ENCODE results near the gene ERBB4. TPM values are rescaled to one million over a fixed set of nuclear protein-coding genes. Genes with fewer than 3 reads are reported as not detected.

The ERBB4 gene
- total RNA-seq, 1 donor from 2014 or later, result 10.2 TPM

DNA sequence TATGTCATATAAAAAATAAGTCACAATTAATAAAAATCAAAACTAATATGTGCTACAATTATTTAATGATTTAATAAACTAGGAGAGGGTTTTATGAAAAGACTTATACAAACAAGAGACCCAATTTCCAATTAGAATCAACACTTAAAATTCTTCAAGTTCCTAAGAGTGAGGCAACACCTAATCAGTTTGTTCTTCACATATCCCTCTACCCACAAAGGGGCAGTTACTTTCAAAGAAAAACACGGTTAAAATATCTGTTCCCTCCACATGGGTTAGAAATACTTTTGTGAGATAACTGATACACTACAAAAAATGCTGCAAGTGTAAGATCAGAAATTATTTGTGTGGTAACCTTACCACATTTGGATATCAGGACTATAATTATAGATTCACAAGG is 357.0 kb downstream of the ERBB4 start:
- Mint-ChIP-seq H3K4me3 (no peak overlapping the region), H3K9me3 (no peaks in the 10 kb centered on the region), H3K36me3 (ENCODE audit: low read depth) (no peaks in the 10 kb centered on the region), H3K27me3 (ENCODE audit: low read depth) (no peaks in the 10 kb centered on the region), H3K27ac (ENCODE audit: unreplicated experiment) (no peak overlapping the region), H3K4me1 (no peaks in the 10 kb centered on the region)
- no peak for DNase-seq (ENCODE audit: low read depth, low spot score)
- TF ChIP-seq, protein P1, sequence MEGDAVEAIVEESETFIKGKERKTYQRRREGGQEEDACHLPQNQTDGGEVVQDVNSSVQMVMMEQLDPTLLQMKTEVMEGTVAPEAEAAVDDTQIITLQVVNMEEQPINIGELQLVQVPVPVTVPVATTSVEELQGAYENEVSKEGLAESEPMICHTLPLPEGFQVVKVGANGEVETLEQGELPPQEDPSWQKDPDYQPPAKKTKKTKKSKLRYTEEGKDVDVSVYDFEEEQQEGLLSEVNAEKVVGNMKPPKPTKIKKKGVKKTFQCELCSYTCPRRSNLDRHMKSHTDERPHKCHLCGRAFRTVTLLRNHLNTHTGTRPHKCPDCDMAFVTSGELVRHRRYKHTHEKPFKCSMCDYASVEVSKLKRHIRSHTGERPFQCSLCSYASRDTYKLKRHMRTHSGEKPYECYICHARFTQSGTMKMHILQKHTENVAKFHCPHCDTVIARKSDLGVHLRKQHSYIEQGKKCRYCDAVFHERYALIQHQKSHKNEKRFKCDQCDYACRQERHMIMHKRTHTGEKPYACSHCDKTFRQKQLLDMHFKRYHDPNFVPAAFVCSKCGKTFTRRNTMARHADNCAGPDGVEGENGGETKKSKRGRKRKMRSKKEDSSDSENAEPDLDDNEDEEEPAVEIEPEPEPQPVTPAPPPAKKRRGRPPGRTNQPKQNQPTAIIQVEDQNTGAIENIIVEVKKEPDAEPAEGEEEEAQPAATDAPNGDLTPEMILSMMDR (conservative IDR thresholded peaks at IDR 0.05), result no peak

DNA sequence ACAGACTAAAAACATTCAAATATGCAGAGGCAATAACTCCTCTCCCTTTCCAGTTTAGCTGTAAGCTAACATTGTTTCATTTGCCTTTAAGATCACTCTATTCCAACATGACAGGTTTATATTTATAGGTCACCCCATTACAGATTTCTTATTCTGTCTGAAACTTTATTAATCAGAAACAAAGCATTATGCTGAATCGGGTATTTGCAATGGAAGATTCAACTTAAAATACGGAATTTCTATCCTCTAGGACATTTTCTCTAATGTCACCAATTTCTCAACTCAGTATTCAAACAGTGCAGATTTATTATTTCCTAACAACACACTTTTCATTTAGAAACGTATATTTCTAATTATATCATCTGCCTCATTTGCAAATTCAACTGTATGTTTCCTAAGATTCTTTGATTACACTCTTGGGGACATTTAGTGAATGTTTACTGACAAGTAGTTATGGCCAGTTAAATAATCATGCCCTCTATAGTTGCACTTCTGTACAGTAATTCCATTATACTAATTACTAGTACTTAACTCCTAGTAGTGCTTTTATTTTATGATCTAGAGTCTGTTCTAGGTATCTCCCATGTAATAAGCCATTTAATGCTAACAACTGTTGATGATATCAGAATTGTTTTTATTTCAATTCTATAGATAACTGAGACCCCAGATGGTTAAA is 358.1 kb downstream of the ERBB4 start:
- TF ChIP-seq, protein P1 (conservative IDR thresholded peaks at IDR 0.05), result no peak

DNA sequence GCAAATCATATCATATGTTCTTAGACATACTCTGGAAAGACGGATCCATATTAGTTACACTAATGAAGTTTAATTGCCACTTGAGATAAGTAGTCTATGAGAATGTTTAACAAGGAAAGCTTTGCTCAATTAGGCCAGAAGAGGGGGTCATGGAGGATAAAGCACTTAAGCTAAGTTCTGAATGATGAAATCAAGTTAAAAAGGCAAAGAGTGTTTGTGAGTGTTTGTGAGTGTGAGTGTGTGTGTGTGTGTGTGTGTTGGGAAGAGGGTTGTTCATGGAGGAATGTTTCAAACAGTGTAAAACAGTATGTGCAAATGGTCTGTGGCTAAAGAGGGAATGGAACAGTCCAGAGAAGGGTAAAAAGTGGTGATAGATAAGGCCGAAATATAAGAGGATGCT is 360.9 kb downstream of the ERBB4 start:
- Mint-ChIP-seq H3K4me3 (no peak overlapping the region), H3K9me3 (no peaks in the 10 kb centered on the region), H3K27ac (ENCODE audit: unreplicated experiment) (no peak overlapping the region), H3K27me3 (ENCODE audit: low read depth) (no peaks in the 10 kb centered on the region), H3K36me3 (ENCODE audit: low read depth) (peaks cover under 1% of the 10 kb centered on the region), H3K4me1 (peaks cover 22% of the 10 kb centered on the region)
- no peak for DNase-seq (ENCODE audit: low read depth, low spot score)
- TF ChIP-seq, protein P1 (conservative IDR thresholded peaks at IDR 0.05), result peak; percentile 16

More for the DNA sequence above, 358.1 kb downstream of the ERBB4 start:
- no peaks in the 10 kb centered on the region for H3K36me3 Mint-ChIP-seq (ENCODE audit: low read depth)
- H3K27ac Mint-ChIP-seq (ENCODE audit: unreplicated experiment), result no peak overlapping the region
- H3K9me3 Mint-ChIP-seq, result no peaks in the 10 kb centered on the region
- H3K4me3 Mint-ChIP-seq, result no peak overlapping the region
- H3K4me1 Mint-ChIP-seq, result no peaks in the 10 kb centered on the region
- no peak for DNase-seq (ENCODE audit: low read depth, low spot score)
- no peaks in the 10 kb centered on the region for H3K27me3 Mint-ChIP-seq (ENCODE audit: low read depth)

DNA sequence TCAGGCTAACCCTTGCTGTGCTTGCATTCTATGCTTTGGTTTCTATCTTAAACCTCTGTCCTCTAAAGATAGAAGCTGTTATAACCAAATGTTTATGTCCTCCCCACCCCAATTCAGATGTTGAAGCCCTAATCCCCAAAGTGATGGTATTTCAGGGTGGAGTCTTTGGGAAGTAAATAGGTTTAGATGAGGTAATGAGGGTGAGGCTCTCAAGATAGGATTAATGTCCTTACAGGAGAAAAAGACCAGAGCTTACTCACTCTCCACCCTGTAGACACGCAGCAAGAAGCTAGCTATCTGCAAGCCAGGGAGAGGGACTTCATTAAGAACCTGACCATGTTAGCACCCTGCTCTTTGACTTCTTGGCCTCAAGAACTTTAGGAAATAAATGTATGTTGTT is 362.5 kb downstream of the ERBB4 start:
- H3K27ac Mint-ChIP-seq (ENCODE audit: unreplicated experiment), result no peak overlapping the region
- H3K27me3 Mint-ChIP-seq (ENCODE audit: low read depth), result no peaks in the 10 kb centered on the region
- TF ChIP-seq, protein P1 (conservative IDR thresholded peaks at IDR 0.05), result no peak
- DNase-seq (ENCODE audit: low read depth, low spot score), result no peak
- peaks cover 10% of the 10 kb centered on the region for H3K9me3 Mint-ChIP-seq
- H3K4me3 Mint-ChIP-seq, result no peak overlapping the region
- peaks cover 14% of the 10 kb centered on the region for H3K36me3 Mint-ChIP-seq (ENCODE audit: low read depth)
- peaks cover 22% of the 10 kb centered on the region for H3K4me1 Mint-ChIP-seq

DNA sequence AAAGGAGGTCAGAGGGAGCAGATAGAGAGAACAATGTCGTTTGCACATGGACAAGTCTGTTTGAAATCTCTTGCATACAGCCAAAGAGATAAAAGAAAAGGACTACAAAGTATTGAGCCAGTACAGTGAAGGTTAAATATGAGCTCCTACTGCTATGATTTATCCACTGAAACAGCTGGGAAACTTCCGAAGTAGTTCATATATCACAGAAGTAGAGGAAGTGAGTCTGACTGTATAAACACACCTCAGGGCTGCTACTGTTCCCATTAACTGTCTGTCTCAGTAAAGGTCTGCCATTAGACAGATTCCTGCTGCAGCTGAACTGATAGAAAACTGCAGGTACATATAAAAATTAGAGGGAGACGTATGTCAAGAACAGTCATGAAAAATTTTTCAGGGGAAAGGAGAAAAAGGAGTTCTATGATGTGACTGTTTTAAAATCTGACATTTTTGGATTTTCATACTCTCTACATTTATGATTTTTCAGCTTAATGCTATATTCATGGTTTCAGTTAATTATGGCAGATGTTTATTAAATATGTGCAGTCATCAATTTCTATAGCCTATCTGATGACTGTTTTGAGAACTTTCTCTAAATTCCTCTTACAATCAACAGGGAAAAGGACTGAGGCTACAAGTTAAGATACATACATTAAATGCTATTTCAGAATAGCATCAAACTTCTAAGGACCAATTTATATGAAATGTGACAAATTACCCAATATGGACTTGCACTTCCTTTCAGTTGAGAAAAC is 364.7 kb downstream of the ERBB4 start:
- peaks cover 13% of the 10 kb centered on the region for H3K9me3 Mint-ChIP-seq
- H3K36me3 Mint-ChIP-seq (ENCODE audit: low read depth), result peaks cover 24% of the 10 kb centered on the region
- H3K4me3 Mint-ChIP-seq, result no peak overlapping the region
- no peak overlapping the region for H3K27ac Mint-ChIP-seq (ENCODE audit: unreplicated experiment)
- no peaks in the 10 kb centered on the region for H3K27me3 Mint-ChIP-seq (ENCODE audit: low read depth)
- H3K4me1 Mint-ChIP-seq, result peaks cover 22% of the 10 kb centered on the region
- DNase-seq (ENCODE audit: low read depth, low spot score), result no peak
- TF ChIP-seq, protein P1 (conservative IDR thresholded peaks at IDR 0.05), result no peak
